ENCODE measurements around the gene COX6B2. TPM values are rescaled to one million over a fixed set of nuclear protein-coding genes. Genes with fewer than 3 reads are reported as not detected.

The COX6B2 gene
- total and polyA plus RNA-seq, 2 of the 13 experiments (the other 11 are each of a cell fraction or from before 2014, with no cell fraction given) = 0.21 TPM; not detected in 1

DNA sequence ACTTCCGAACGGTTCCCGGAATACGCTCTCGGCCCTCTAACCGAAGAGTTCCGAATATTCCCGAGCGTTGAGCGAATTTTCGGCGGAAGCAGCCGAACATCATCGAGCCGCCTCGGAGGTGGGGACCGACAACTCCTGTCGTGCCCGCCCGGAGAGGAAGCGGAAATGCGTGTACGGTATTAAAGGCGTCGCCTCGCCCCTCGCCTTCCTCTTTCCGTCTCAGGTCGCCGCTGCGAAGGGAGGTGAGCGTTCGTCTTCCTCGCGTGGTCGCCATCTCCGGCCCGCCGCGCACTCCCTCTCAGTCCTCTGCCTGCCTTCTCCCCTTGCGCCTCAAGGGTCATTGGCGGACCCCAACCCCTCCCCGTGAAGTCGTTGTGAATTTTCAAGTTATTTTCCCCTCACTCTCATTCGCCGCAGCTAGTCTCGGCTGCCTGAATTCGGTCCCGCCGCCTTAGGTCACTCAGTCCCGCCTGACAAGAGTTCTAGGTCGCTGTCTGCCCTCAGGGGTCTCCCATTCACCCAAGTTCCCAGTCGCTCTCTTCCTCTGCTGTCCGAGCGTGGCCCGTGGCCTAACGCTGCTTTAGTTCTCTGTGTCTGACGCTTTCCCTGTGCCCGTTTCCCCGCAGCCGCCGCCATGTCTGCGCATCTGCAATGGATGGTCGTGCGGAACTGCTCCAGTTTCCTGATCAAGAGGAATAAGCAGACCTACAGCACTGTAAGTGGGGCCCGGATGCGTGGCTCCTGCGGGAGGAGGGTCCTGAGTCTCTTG is 31.4 kb upstream of the COX6B2 start, which contains the start of gene RPL28 (continued):
- TF ChIP-seq UBTF (CRISPR knock-in tag; IDR thresholded peaks at IDR 0.05) (peak; percentile 86), ZBTB8A (CRISPR knock-in tag; IDR thresholded peaks at IDR 0.05; ENCODE audit: borderline replicate concordance, low read depth) (no peak), MLXIP (CRISPR knock-in tag; IDR thresholded peaks at IDR 0.05; ENCODE audit: borderline replicate concordance) (no peak), MYC (CRISPR knock-in tag; IDR thresholded peaks at IDR 0.05; ENCODE audit: borderline replicate concordance) (peak; percentile 87), ZNF776 (CRISPR knock-in tag; IDR thresholded peaks at IDR 0.05) (0 out of 2 replicates have a peak, but pooled peaks have one; percentile 6), ZNF614 (CRISPR knock-in tag; IDR thresholded peaks at IDR 0.05; ENCODE audit: borderline replicate concordance) (peak; percentile 81; the same call in 1 of the 2 replicates), IRF2 (CRISPR knock-in tag; IDR thresholded peaks at IDR 0.05) (peak; percentile 87; the same call in 1 of the 2 replicates), ZBTB1 (CRISPR knock-in tag; IDR thresholded peaks at IDR 0.05; ENCODE audit: borderline replicate concordance) (0 out of 2 replicates have a peak, but pooled peaks have one; percentile 42), SMYD3 (CRISPR knock-in tag; IDR thresholded peaks at IDR 0.05) (no peak), IKZF1 (IDR thresholded peaks at IDR 0.05) (no peak), ZNF777 (CRISPR knock-in tag; IDR thresholded peaks at IDR 0.05) (no peak; the same call in 1 of the 2 replicates), ZNF652 (CRISPR knock-in tag; IDR thresholded peaks at IDR 0.05; ENCODE audit: borderline replicate concordance, low read depth) (0 out of 2 replicates have a peak, but pooled peaks have one; percentile 11), ZNF644 (CRISPR knock-in tag; IDR thresholded peaks at IDR 0.05; ENCODE audit: low read depth) (no peak), ZFX (CRISPR knock-in tag; IDR thresholded peaks at IDR 0.05; ENCODE audit: low read depth) (peak; percentile 85), JARID2 (CRISPR knock-in tag; IDR thresholded peaks at IDR 0.05; ENCODE audit: insufficient replicate concordance) (peak; percentile 38), HNF1A (IDR thresholded peaks at IDR 0.05; ENCODE audit: low read depth) (no peak), HNF1A (CRISPR knock-in tag; IDR thresholded peaks at IDR 0.05; ENCODE audit: borderline replicate concordance) (peak; percentile 43; the same call in 1 of the 2 replicates)
- TF ChIP-seq, protein P1, sequence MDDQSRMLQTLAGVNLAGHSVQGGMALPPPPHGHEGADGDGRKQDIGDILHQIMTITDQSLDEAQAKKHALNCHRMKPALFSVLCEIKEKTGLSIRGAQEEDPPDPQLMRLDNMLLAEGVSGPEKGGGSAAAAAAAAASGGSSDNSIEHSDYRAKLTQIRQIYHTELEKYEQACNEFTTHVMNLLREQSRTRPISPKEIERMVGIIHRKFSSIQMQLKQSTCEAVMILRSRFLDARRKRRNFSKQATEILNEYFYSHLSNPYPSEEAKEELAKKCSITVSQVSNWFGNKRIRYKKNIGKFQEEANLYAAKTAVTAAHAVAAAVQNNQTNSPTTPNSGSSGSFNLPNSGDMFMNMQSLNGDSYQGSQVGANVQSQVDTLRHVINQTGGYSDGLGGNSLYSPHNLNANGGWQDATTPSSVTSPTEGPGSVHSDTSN (CRISPR knock-in tag; IDR thresholded peaks at IDR 0.05; ENCODE audit: borderline replicate concordance) = no peak

All from HepG2 (cell line).